ENCODE data around the gene BDH1.
"Not testable (repeated sequence)": the region's sequence is repeated elsewhere in the genome, so short reads cannot be mapped to it uniquely, and the experiment has no call there.

The BDH1 gene

DNA sequence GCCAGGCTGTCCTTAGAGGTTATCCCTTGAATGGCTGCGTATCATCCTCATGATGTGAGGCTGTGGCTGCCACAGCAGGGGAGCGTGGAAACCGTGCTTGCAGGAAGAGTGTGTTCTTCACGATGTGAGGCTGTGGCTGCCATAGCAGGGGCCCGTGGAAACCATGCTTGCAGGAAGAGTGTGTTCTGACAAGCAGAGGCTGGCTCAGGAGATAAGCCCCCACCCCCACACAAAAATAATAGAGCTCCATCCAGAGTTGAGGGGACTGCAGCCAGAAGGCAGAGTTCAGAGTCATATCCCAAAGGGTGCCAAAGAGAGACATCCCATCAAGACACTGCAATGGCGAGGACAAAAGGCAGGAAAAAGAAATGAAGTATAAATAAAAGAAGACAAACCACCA is 22.6 kb upstream of the BDH1 start:
- POLR2A ChIA-PET: no interaction called here
- TF ChIP-seq, protein P1, sequence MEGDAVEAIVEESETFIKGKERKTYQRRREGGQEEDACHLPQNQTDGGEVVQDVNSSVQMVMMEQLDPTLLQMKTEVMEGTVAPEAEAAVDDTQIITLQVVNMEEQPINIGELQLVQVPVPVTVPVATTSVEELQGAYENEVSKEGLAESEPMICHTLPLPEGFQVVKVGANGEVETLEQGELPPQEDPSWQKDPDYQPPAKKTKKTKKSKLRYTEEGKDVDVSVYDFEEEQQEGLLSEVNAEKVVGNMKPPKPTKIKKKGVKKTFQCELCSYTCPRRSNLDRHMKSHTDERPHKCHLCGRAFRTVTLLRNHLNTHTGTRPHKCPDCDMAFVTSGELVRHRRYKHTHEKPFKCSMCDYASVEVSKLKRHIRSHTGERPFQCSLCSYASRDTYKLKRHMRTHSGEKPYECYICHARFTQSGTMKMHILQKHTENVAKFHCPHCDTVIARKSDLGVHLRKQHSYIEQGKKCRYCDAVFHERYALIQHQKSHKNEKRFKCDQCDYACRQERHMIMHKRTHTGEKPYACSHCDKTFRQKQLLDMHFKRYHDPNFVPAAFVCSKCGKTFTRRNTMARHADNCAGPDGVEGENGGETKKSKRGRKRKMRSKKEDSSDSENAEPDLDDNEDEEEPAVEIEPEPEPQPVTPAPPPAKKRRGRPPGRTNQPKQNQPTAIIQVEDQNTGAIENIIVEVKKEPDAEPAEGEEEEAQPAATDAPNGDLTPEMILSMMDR (IDR thresholded peaks at IDR 0.05; ENCODE audit: insufficient read depth, low read length, missing control alignments): no peak
- H3K4me3 ChIP-seq (ENCODE audit: low read depth, low read length): no peak overlapping the region
- CTCF ChIA-PET: interaction anchor here (2.5 kb wide), 1 partner anchor 21 kb away, joined by 12 read pairs; no protein-coding TSS in a partner anchor
- no peak for DNase-seq (ENCODE audit: low read depth, low spot score)

DNA sequence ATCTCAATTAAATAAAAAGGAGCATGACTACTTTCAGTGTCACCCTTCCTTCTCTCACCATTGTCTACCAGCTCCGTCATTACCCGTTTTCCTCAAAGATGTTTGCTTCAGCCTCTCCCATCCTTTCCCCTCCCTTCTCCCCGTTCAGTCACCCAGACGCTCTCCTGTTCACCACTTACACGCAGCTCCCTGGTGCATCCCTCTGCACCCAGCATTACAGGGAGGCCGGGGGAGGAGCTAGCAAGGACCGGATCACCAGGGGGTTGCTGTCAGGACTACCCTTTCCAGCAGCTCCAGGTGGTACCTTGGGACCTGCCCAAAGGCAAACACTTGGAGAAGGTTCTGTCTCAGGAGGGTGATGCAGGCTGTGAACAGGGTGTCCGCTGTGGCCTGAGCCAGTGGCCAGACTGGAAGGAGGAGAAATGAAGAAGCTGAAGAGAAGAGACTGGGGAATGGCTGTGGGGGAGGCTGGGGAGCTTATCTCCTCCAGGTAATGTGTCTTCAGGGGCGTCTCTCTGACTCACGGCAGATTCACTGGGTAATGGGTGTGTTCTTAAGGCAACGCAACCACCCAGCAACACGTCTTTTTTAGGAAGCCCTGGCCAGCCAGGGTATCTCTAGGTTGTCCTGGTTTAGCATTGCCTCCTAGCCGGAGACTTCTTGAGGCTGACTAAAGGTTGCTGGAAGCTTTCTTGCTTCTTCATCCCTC is 21.8 kb upstream of the BDH1 start:
- POLR2A ChIA-PET: no interaction called here
- DNase-seq (ENCODE audit: low read depth, low spot score): no peak
- CTCF ChIA-PET: interaction anchor here (1.7 to 2.5 kb wide), 2 partner anchors 20 to 22 kb away, joined by 4 to 12 read pairs; no protein-coding TSS in a partner anchor
- TF ChIP-seq, protein P1 (IDR thresholded peaks at IDR 0.05; ENCODE audit: insufficient read depth, low read length, missing control alignments): no peak
- H3K4me3 ChIP-seq (ENCODE audit: low read depth, low read length): no peak overlapping the region

DNA sequence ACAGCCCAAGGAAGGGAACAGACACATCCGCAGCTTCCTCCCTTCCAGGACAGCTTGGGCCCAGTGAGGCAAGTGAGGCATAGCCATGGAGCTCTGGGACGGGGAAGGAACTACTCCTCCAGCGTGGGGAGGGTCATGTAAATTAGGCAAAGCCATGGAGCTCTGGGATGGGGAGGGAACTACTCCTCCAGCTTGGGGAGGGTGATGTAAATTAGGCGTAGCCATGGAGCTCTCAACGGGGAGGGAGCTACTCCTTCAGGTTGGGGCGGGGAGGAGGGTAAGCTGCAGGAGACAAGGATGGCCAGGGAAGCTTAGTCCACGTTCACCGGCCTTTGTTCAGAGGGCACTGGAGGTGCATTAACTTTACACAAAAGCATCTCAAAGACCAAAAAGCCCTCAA is 21.1 kb upstream of the BDH1 start:
- CTCF ChIA-PET: interaction anchor here (1.7 to 2.5 kb wide), 2 partner anchors 21 to 23 kb away, joined by 4 to 12 read pairs; no protein-coding TSS in a partner anchor
- no peak overlapping the region for H3K4me3 ChIP-seq (ENCODE audit: low read depth, low read length)
- POLR2A ChIA-PET: no interaction called here
- DNase-seq (ENCODE audit: low read depth, low spot score): no peak
- TF ChIP-seq, protein P1 (IDR thresholded peaks at IDR 0.05; ENCODE audit: insufficient read depth, low read length, missing control alignments): no peak

DNA sequence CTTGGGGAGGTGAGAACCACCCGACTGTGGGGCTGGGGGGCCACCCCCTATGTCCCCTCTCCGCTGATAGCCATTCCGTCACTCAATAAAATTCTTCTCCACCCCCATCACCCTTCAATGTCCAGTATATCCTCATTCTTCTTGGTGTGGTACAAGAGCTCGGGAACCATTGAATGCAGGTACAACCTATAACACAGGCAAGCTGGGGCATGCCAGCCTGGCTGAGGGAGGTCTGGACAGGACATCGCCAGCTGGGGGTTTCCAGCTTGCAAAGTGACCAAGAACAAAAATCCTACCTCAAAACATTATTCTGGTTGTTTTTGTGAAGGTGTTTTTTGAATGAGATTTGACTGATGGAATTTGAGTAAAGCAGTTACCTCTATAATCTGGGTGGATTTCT is 19.6 kb upstream of the BDH1 start:
- TF ChIP-seq, protein P1 (IDR thresholded peaks at IDR 0.05; ENCODE audit: insufficient read depth, low read length, missing control alignments): no peak
- no peak for DNase-seq (ENCODE audit: low read depth, low spot score)
- ChIA-PET POLR2A (no interaction called here), CTCF (interaction anchor here (1.2 to 1.4 kb wide), 2 partner anchors 22 to 24 kb away, joined by 3 to 6 read pairs; no protein-coding TSS in a partner anchor)
- no peak overlapping the region for H3K4me3 ChIP-seq (ENCODE audit: low read depth, low read length)

DNA sequence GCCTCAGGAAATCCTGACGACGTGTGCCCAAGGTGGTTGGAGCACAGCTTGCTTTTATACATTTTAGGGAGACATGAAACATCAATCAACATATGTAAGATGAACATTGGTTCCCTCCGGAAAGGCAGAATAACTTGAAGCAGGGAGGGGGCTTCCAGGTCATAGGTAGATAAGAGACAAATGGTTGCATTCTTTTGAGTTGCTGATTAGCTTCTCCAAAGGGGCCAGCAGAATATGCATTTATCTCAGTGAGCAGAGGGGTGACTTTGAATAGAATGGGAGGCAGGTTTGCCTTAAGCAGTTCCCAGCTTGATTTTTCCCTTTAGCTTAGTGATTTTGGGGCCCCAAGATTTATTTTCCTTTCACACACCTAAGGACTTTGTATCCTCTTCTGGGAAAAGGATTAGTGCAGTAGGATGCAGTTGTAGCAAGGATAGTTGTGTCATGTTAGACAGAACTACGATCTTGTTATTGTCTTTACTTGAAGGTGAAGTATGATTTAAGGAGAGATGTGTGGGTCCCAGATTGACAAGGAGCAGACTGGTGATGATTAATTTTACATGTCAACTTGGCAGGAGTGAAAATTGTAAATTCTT is 18.7 kb upstream of the BDH1 start:
- POLR2A ChIA-PET; DNase-seq (ENCODE audit: low read depth, low spot score); H3K4me3 ChIP-seq (ENCODE audit: low read depth, low read length): not testable (repeated sequence)
- CTCF ChIA-PET: interaction anchor here (1.4 kb wide), 1 partner anchor 23 kb away, joined by 3 read pairs; no protein-coding TSS in a partner anchor

DNA sequence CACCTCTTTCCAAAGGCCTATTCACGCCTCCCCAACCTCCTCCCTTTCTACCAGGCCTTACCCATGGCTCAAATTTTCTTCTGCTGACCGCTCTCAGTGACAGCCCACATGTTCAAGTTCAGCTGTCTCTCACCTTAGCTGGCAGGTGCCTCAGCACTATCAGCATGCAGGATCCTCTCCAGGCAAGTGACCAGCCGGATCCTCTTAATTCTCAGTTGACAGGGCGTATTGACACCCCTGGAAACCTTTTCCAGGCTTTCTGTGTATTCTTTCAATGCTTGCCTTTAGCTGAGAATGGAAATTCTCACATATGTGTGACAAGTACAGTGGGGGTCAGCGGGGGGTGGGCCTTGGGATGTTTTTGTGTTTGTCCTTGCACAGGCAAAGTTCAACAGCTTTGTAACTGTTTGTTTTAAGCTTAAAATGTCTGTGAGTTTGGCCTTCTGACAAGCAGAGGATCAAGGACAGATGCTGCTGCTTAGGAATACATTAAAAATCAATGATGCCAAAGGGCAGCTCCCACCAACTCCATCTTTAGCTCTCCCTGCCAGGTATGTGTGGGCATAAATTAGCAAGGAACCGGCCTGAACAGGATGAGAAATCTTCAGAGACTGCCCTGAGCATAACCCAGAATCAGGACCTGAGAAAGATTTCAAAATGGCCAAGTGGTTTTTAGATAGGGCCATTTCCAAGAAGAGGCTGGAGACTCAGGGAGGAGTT is 17.4 kb upstream of the BDH1 start:
- H3K4me3 ChIP-seq (ENCODE audit: low read depth, low read length): no peak overlapping the region
- CTCF ChIA-PET: no interaction called here
- POLR2A ChIA-PET: no interaction called here
- DNase-seq (ENCODE audit: low read depth, low spot score): no peak
- TF ChIP-seq, protein P1 (IDR thresholded peaks at IDR 0.05; ENCODE audit: insufficient read depth, low read length, missing control alignments): no peak

DNA sequence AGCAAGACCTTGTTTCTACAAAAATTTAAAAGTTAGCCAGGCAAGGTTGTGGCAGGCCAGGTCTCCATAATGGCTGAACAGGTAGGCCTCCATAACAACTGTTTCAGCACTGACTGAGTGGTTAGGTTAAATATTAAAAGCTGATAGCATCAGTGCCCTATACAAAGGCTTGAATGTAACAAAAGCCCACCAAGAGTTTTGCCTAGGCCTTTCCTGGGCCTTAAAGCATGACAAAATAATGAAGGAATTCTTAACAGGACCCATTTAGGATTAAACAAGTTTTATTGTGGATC is 16.1 kb upstream of the BDH1 start:
- POLR2A ChIA-PET; DNase-seq (ENCODE audit: low read depth, low spot score); H3K4me3 ChIP-seq (ENCODE audit: low read depth, low read length); CTCF ChIA-PET: not testable (repeated sequence)

DNA sequence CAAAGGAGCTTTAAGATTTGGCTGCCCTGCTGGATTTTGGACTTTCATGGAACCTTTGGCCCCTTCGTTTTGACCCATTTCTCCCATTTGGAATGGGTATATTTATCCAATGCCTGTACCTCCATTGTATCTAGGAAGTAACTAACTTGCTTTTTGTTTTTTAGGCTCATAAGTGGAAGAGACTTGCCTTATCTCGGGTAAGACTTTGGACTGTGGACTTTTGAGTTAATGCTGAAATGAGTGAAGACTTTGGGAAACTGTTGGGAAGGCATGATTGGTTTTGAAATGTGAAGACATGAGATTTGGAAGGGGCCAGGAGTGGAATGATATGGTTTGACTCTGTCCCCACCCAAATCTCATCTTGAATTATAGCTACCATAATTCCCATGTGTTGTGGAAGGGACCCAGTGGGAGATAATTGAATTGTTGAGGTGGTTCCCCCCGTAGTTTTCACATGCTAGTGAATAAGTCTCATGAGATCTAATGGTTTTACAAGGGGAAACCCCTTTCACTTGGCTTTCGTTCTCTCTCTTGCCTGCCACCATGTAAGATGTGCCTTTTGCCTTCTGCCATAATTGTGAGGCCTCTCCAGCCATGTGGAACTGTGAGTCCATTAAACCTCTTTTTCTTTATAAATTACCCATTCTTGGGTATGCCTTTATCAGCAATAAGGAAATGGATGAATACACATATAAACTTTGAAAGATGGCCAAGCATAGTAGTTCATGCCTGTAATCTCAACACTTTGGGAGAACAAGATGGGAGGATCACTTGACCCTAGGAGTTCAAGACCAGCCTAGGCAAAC is 15.5 kb upstream of the BDH1 start:
- POLR2A ChIA-PET; DNase-seq (ENCODE audit: low read depth, low spot score): not testable (repeated sequence)

DNA sequence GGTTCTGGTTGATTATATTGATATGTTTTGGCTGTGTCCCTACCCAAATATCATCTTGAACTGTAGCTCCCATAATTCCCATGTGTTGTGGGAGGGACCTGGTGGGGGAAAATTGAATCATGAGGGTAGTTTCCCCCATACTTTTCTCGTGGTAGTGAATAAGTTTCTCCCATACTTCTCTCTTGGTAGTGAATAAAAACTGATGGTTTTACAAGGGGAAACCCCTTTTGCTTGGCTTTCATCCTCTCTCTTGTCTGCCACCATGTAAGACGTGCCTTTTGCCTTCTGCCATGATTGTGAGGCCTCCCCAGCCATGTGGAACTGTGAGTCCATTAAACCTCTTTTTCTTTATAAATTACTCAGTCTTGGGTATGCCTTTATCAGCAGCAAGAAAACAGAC is 13.7 kb upstream of the BDH1 start:
- POLR2A ChIA-PET; DNase-seq (ENCODE audit: low read depth, low spot score); H3K4me3 ChIP-seq (ENCODE audit: low read depth, low read length): not testable (repeated sequence)
- CTCF ChIA-PET: interaction anchor here (1.8 kb wide), 1 partner anchor 30 kb away, joined by 5 read pairs; no protein-coding TSS in a partner anchor

More for the DNA sequence above, 15.5 kb upstream of the BDH1 start:
- CTCF ChIA-PET; H3K4me3 ChIP-seq (ENCODE audit: low read depth, low read length): not testable (repeated sequence)
